Measurements from ENCODE around the gene TRIB2.

DNA sequence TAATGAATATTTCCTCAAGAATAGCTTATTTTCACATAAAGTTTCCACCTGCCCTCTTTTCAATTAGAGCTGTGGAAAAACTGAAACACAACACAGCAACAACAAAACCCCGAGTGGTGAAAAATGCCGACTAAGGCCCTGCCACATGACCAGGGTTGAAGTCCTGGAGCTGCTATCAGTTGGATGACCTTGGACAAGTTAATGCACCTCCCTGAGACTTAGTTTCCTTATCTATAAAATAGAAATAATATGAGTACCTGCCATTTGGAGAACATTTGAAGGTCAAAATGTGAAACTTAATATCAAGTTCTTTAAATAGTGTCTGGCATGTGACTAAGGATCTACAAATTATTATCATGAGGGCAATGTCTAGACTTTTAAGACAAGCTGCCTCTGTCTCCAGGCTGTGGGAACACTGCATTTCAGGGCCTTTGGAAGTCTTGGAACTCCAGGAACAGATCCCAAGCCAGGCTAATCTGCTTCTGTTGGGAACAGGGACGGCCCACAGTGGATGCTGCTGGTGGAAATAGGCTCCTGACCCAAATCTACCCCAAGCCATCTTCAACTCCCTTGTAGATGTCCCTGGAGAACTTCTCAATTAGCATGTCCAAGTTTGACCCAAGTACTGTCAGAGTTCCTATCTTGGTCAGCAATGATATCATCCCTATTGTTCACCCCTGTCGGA lies 42.0 kb upstream of the TRIB2 start:
- no peak for TF ChIP-seq CTCF (IDR thresholded peaks at IDR 0.05)
- no peak for TF ChIP-seq POLR2A (IDR thresholded peaks at IDR 0.05)

Data from uterus (tissue), 2 donors.